Superior temporal gyrus (tissue), 1 donor: Measurements from ENCODE around the gene ATXN7L1.
"Not testable (repeated sequence)": the region's sequence is repeated elsewhere in the genome, so short reads cannot be mapped to it uniquely, and the experiment has no call there.

Source experiments
- DNase-seq: peaks from one replicate; pipeline ENCODE4 v3.0.0-alpha.2; 2016; ENCODE audit errors: extremely low spot score

ATXN7L1 gene

DNA sequence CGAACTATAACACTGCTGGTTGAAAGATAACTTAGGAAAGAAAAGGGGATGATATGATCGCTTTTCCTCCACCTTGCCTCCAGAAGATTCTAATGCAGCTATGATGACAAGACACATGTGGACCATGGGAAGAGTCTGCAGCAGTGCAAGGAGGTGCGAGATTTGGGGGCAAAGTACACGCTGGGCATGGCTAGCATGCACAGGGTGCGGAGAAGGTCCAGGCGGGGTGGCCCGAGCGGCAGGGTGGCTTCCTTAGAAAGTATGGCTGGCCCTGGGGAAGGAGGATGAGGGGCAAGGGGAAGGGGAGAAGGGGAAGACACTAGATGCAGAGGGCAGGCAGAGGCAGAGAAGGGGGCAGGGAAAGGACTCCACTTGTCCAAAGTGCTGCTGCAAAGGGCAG, 15.6 kb downstream of the ATXN7L1 start:
- DNase-seq = no peak

DNA sequence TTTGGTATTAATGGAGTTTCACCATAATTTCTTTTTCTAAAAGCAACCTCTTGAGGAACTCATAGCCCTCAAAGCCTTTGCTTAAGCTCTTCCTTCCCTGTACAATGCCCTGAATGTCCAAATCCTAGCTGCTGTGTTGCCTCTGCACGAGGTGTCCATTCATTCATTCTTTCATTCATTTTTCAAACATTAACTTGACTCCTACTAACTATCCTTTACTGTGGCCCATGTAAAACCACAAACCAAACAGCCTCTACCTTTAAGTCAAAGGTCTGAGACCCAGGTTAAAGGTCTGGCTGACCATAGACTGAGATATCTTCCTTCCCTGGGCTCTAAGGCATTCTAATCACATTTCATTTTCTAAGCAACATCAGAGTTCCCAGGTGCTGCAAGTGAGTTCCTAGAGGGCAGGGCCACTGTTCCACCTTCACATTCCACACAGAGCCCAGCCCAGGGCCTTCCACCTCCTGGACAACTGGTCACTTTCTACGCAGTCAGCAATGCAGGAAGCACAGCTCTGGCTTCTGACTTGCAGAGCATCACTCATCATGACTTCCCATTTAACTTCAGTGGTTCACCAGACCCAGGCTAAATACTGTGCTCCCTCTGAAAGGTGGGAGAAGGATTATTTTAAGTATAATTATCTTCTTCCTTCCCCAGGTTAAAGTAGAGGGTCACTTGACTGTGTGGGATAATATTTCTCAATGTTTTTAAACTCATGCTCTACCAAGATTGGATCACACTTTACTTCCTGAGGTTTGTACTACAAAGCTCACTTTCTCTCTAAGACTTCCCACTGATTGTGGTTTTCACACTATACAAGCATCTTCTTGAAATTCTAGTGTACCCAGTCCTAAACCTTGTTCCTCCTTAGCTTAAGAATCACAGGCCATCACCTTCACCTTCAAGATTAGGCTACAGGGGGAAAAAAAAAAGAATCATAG, 19.1 kb downstream of the ATXN7L1 start:
- DNase-seq = no peak

DNA sequence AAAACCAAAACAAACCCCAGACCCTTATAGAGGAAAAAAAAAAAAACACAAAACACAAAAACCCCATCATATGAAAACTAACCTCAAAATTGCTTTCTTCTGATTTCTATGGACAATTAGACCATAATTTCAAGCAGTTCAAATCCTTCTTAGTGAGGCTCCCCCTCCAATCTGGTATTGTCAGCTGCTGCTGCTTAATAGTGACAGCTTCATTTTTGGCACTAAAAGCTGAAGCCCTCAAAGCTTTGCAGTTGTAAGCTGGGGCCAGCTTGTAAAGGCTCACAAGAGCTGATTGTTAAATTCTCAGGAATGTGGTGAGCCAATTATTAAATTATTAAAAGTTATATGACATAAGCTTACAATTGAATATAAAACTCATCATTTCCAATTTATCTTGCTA, 21.9 kb downstream of the ATXN7L1 start:
- no peak for DNase-seq

DNA sequence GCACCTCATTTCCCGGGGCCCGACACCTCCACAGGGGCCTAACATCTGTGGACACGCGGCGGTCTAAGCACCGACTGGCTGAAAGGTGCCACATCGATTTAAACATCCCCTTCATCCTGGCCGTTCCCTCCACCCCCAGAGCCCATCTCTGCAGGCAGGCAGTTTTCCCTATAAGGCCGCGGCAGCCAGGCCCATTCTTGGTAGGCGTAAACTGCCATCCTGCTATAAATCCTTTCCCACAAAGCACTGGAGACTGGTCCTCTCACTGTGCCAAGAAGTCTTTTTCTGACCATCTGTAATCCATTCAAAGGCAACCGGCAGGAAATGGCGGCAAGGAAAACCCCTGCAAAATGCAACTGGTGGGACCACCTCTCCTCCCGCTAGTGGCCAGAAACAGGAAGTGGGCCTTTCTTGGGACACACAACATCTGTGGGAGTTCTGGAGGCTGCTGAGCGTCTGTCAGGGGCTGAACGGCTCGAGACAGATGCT, 22.4 kb downstream of the ATXN7L1 start:
- DNase-seq = no peak

DNA sequence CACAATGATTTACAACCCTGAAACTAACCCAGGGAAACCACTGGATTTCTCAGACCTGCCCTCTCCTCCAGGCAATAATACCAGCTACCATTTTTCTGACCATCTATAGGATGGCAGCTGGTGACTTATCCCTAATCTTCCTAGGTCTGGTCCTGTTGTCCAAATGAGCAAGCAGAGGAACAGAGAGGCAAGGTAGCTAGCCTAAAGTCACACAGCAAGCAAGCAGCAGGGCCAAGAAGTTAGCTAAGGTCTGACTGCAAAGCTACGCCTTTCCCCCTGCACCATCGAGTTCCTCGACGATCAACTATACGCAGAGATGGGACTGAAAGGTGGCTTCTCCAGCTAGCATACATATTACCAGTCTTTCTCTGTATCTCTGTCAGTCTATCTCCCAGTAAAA, 25.3 kb downstream of the ATXN7L1 start:
- DNase-seq = no peak

DNA sequence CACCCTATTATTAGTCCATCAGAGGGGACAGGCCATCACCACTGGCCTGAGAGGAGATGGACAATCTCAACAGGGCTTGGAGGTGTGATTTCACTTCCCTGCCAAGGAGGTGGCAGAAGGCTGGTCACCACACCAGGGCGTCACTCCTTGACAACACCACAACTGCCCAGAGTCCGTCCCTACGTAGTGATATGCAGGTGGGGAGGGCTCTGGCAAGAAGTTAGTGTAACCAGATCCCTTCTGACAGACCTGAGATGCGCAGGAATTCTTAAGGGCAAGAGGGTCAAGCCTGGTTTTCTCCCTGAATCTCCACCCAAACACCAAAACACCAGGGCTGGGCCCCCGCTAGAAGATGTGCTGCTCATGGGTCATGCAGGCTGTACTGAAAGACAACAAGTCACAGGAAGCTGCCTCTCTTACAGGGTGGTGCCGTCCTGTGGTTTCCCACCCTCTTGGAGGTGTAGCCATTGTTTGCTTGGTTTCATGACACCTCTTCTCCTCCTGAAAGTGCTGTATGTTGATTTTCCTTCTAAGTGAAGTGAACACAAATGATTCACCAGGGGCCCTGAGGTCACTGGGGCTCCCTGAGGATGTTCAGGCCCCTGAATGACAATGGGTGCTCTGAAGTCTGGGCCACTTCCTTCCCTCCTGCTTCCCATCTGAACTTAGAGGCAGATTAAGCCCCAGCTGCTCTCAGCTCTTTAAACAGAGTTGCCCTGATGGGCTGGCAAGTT, 27.1 kb downstream of the ATXN7L1 start:
- no peak for DNase-seq

DNA sequence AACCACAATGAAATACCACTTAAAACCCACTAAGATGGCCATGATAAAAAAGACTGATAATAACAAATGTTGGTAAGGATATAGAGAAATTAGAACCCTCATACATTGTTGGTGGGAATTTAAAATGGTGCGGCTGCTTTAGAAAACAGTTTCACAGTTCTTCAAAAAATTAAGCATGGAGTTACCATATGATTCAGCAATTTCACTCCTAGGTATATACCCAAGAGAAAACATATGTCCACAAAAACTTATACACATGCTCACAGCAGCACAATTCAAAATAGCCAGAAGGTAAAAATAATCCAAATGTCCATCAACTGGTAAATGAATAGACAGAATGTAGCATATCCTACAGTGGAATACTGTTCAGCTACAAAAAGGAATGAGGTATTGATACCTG, 30.0 kb downstream of the ATXN7L1 start:
- no peak for DNase-seq

DNA sequence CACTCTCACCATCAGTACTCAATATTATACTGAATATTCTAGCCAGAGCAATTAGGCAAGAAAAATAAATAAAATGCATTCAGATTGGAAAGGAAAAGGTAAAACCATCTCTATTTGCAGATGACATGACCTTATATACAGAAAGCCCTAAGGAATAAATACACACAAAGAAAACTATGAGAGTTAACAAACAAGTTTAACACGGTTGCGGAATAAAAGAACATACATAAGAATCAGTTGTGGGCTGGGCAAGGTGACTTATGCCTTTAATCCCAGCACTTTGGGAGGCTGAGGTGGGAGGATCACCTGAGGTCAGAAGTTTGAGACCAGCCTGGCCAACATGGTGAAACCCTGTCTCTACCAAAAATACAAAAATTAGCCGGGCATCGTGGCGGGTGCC, 31.7 kb downstream of the ATXN7L1 start:
- DNase-seq = not testable (repeated sequence)

DNA sequence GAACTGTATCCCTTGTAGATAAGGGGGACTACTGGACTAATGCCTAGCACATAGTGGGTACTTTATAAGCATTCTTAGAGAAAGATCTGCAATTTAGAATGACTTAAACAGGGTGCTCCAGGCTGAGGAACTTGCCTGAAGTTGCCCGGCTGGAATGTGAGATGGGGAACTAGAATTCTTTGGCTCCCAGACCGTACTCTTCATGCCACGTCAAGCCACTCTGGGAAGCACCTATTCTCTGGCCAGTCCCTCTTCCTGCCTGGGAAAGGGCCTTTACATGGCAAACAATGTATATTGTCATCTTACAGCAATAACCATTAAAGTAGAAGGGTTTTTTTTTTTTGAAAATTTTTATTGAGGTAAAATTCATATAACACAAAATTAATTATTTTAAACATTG, 34.5 kb downstream of the ATXN7L1 start:
- no peak for DNase-seq

DNA sequence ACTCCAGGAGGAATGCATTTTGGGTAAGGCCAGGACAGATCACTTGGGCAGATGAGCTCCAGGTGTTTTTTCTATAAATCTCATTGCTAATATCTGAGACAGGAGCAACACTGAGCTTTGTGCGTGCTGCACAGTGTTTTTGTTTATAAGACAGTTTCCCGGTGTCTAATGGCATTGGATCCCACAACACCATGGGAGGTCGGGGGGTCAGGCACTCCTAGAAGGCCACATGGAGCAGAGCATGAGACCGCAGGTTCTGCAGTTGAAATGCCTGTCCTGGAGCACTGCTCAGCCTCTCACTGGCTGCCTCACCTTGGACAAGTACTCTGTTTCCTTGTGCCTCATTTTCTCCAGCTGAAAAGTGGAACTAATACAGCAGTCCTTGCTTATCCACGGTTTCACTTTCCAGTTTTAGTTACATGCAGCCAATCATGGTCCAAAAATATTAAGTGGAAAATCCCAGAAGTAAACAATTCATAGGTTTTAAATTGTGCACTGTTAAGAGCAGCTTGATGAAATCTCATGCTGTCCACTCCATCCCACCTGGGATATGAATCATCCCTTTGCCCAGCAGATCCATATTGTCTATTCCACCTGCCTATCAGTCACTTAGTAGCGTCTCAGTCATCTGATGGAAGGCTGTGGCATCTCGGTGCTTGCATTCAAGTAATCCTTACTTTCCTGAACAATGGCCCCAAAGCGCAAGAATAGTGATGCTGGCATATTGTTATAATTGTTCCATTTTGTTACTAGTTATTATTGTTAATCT, 35.2 kb downstream of the ATXN7L1 start:
- DNase-seq = no peak

DNA sequence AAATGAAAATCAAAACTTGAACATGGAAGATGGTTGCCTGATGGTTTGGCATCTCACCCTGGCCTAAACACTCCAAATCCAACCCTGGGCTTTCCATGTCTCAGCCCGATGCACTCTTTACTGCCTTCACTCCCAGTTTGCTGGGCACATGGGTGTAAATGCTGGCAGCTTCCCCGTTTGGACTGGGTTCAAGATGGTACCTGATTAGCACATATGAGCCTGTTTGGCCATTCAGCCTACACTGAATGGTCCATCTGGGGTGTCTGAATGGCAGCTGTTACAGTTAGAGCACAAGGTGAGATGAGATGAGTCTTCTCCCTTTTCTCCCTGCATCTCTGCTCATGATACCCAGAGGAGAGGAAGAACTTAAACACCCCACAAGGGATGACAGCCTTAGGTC, 37.1 kb downstream of the ATXN7L1 start:
- no peak for DNase-seq

DNA sequence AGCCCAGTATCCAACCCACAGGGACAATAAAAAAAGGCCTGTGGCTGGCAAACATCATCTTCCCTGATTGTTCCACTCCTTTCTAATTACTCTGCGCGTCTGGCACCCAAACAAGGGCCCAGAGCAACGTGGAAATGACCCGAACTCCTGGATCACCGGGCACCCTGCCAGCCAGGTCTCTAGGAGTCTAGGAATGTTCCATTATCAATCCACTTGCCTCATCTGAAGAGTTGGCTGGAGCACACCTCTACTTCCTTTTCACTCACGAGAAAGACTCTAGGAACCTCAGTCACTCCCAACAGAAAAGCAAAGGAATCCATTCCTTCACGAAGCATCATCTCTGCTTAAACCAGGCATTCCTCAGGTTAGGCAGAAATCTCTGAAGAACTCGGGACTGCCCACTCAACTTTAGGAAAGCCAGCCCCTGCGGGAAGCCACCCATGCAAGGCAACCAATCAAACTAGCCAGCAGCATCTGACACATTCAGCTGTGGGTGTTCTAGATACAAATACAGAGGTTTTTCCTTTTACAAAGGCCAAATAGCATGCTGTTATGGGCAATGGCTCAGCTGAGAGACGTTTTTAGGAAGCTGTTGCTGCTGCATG, 37.7 kb downstream of the ATXN7L1 start:
- no peak for DNase-seq

DNA sequence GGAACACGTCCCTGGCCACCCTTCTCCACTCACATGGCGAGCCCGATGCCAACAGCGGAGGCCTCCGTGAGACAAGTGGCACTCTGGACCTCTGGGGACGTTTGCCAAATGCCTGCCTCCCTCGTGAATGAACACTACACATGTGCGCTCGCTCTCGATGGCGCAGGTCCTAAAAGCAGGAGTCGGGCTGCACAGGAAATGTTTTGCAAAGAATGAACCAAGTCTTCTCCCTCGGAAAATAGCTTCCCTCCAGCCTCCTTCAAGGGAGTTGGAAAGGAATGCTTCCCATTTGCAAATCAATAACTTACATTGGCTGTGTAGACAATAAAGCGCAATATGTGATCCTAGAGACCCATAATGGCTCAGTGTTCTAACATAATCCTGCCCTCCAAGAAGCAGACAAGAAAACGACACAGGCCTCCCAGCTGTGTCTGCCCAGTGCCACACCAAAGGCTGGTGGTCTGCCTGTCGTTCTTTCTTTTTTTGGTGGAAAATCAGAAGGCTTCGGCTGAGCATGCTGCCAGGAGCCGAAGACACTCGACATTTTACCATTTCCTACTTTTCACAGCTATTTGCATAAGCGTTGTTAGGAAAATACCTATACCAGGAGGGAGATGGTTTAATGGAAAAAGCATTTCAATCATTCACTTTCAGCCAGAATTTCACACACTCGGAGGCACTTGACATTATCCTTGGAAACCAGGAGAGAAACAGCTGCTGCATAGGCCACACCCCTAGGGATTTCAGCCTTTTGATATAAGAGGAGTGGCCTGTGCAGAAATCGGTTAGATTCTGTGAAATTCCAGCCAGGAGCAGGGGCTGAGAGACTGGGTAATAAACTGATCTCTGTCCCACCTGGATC, 38.4 kb downstream of the ATXN7L1 start:
- peak; percentile 29 for DNase-seq

DNA sequence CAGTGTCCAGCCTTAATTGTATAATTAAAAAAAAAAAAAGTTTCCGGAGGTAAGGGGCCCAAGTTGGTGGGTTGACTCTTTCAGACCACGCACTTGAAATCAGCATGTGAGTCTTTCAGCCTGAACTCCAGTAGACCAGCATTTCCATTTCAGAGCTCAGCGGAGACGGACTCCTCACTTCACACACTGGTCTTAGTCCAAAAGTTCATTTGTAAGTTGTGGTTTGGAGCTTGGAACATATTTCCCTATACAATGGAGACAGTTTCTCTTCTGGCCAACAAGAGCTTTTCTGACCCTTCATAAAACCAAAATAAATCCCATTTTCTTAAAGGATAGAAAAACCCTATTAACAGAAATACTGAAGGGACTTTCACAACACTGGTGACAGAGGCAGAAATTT, 41.0 kb downstream of the ATXN7L1 start:
- no peak for DNase-seq

DNA sequence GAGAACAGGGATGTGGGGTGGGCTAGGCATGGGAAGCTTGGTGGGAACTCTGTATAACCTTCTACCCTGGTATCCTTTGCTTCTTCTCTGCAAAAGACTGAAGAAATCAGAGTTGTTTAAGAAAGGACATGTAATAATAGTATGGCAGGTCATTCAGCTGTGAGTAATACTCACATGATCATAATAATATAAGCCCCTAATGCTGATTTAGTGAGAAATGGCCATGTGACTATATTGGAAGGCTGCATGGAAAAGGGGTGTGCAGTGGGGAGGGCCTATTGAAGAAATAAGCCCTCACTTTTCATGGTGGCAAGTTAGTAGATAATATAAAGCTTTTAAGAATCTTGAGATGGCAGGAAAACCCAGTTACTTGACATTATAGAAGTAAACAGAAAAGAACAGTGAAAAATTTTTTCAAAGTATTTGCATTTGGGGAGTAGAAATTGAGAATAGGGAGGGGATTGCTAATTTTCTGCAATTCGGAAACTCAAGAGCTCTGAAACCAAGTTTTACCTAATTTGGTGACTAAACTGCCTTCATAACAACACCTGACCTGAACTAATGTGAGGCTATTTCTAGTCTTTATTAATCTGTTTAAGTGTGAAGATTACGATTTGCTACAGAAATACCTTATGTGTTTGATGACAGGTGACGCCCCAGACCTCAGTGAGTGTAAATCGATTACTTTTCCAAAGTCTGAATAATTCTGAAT, 44.4 kb downstream of the ATXN7L1 start:
- no peak for DNase-seq

DNA sequence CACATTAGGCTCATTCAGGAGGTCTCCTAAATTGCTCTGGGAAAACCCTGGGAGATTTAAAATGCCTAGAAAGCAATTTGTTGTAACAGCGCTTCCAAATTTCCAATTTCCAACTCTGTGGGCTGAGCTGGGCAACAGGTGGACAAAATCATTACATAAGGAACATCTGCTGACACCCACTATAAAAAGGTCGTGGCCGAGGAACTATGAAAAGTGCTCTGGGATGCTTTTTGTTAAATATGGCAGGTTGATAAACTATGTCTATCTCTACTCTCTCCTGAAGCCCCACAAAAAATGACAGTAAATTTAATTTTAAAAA, 45.1 kb downstream of the ATXN7L1 start:
- no peak for DNase-seq

DNA sequence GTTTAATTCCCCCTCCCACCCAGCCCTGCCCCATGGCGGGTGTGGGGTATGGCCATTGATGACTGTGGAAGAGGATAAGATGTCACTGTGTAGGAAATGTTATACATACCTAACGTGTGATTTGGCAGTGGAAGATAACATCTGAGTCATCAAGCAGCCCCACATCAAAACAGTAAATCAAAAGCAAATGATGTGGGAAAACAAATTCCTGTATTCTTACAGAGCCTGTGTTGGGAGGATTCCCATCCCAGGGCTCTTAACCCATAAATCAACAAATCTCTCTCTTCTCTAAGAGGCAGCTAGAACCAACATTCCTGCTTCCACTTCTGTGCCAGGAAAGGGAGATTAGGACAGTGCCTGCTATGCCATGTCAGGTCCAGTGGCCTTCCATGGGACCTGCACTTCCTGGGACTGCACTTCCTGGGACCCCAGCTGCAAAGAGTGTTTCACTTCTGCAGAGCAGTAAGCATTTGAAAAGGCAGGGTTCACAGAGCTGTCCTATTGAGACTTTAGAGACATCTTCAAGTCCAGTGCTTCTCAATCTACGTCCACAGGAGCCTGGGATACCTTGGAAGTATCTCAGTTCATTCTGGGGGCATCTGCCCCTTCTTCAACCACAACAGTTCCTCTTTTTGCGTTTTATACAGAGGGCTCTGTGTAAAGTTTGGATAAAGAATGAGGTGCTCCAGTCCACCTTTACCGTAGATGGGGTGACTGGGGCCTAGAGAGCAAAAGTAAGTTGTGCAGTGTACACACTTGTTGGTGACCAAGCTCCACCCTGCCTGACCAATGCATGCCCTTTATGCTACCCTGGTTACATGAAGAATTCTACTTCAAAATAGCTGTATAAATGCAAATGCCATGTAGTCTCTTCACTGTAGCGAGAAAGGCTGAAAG, 45.7 kb downstream of the ATXN7L1 start:
- no peak for DNase-seq

DNA sequence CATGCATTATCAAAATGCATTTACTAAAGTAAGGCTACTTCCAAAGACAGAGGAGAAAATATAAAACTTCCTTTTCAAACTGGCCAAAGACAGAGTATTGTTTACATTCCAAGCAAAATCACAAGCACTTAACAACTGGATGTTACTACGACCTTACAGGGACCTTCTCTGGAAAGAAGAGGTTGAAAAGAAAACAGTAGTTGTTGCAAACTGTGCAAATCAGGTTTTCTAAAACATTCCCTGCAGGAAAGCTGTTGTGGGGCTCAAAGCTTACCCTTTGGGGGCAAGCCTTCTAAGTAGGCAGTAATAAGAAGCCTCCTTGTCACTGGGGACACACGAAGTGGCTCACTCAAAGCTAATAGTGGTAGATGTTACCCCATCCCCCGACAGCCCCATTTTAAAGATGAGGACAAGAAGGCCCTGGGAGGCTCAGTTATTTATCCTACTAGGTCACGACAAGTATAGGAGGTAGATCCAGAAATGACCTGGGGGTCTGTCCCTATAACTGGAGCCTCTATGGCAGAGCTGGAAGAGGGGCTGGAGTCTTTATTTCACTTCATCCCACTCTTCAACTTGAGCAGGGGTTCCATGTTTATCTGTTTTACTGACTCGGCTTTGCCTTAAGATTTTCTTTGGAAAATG, 46.6 kb downstream of the ATXN7L1 start:
- DNase-seq = no peak

DNA sequence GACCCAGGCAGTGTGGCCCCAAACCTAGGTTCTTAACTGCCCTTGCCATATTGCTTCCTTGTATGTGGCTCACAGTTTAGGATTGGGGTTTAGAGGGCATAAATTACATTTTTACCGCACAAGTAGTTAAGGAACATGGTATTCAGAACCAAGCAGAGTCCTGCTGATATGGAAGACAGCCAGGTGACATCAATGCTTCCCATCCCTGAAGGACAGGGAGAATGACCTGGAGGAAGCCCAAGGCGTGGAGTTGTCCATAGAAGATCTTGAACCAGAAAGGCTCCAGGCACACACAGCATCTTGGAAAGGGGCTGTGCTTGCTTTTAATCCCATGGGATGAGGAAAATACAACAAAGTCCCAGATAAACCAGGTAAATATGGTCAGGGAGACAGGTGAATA, 48.3 kb downstream of the ATXN7L1 start:
- no peak for DNase-seq
